Mammary epithelial cell (primary cell): Measurements from ENCODE around the gene PLIN4.
A peak's percentile ranks its signal among the peaks of the same experiment; 100 is the strongest.

Source experiments
- EZH2 ChIP-seq: IDR thresholded peaks from 2 replicates; pipeline ENCODE4 v1.6.1; 2012; ENCODE audit warnings: low read length, inconsistent platforms, borderline replicate concordance
- TF ChIP-seq, protein P1 (sequence below), 2 donors: IDR thresholded peaks in 1 of 2; conservative IDR thresholded peaks in 1 of 2; 2 replicates each; pipeline ENCODE4 v1.5.1; 2011 to 2012; ENCODE audit warnings: inconsistent platforms in 2 of 2, low read length in 2 of 2, mild to moderate bottlenecking in 2 of 2, control low read depth in 1 of 2, low read depth in 1 of 2; ENCODE audit not compliant: insufficient read depth in 1 of 2; ENCODE audit errors: extremely low read depth in 1 of 2

DNA sequence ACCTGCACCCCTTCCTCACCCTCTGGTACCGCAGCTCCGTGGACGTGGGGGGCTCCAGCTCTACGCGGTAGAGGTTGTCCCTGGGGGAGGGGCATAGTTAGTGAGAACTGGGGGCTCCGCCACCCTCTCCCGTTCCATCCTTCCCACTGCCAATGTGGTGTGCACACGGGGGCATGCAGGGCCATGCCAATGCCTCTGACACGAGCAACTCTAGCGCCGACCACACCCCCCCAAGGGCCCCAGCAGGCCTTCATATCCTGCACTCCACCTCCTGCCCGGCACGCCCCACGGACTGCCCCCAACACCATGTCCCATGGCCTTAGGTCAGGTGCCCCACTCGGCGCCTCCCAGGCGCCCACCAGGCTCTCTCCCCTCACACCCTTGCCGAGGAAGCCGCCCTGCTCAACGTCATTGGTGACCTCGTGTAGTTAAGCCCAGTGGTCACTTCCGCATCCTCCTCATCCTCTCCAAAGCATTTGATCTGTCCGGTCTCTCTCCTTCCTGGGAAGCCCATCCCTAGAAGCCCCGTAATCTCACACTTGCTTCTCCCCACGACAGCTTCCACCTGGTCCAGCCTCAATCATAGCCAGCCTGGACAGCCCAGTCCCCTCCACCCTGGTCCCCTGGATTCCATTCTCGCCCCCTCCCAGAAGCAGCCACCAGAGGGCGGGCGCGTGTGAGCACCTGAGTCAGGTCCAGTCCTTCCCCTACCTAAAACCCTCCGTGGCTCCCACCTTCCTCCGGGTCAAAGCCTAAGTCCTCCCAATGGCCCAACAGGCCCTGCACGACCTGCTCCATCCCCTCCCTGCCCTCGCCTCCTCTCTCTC, 39.1 kb upstream of the PLIN4 start:
- TF ChIP-seq, protein P1, sequence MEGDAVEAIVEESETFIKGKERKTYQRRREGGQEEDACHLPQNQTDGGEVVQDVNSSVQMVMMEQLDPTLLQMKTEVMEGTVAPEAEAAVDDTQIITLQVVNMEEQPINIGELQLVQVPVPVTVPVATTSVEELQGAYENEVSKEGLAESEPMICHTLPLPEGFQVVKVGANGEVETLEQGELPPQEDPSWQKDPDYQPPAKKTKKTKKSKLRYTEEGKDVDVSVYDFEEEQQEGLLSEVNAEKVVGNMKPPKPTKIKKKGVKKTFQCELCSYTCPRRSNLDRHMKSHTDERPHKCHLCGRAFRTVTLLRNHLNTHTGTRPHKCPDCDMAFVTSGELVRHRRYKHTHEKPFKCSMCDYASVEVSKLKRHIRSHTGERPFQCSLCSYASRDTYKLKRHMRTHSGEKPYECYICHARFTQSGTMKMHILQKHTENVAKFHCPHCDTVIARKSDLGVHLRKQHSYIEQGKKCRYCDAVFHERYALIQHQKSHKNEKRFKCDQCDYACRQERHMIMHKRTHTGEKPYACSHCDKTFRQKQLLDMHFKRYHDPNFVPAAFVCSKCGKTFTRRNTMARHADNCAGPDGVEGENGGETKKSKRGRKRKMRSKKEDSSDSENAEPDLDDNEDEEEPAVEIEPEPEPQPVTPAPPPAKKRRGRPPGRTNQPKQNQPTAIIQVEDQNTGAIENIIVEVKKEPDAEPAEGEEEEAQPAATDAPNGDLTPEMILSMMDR (conservative IDR thresholded peaks at IDR 0.05 in 1 of 2, IDR thresholded peaks at IDR 0.05 in 1 of 2; ENCODE audit: extremely low read depth in 1 of 2, insufficient read depth in 1 of 2, low read depth in 1 of 2, low read length in 2 of 2) = peak; percentile 17 to 49
- no peak for TF ChIP-seq EZH2
